Endothelial cell (in vitro differentiated cells): ENCODE measurements around the gene PIKFYVE. TPM values are rescaled to one million over a fixed set of nuclear protein-coding genes. Genes with fewer than 3 reads are reported as not detected.
A peak's percentile ranks its signal among the peaks of the same experiment; 100 is the strongest.

Experiments
- DNase-seq: peaks from one replicate; pipeline ENCODE4 v3.0.0; 2021; ENCODE audit warnings: low spot score
- H3K27ac Mint-ChIP-seq: one replicate; pipeline ENCODE4 v1.8.0; 2021; ENCODE audit warnings: mixed read lengths, inconsistent platforms; ENCODE audit not compliant: unreplicated experiment
- H3K27me3 Mint-ChIP-seq: one replicate; pipeline ENCODE4 v1.8.0; 2021; ENCODE audit warnings: mild to moderate bottlenecking, moderate library complexity, mixed read lengths, inconsistent platforms; ENCODE audit not compliant: unreplicated experiment
- H3K36me3 Mint-ChIP-seq: one replicate; pipeline ENCODE4 v1.8.0; 2021; ENCODE audit warnings: mild to moderate bottlenecking, low read depth, mixed read lengths, inconsistent platforms; ENCODE audit not compliant: unreplicated experiment
- H3K4me1 Mint-ChIP-seq: one replicate; pipeline ENCODE4 v1.8.0; 2021; ENCODE audit warnings: mild to moderate bottlenecking, mixed read lengths, inconsistent platforms; ENCODE audit not compliant: unreplicated experiment
- H3K4me3 Mint-ChIP-seq: one replicate; pipeline ENCODE4 v1.8.0; 2021; ENCODE audit warnings: mild to moderate bottlenecking, mixed read lengths, inconsistent platforms; ENCODE audit not compliant: unreplicated experiment
- H3K9me3 Mint-ChIP-seq: one replicate; pipeline ENCODE4 v1.8.0; 2021; ENCODE audit warnings: mixed read lengths, inconsistent platforms; ENCODE audit not compliant: unreplicated experiment
- CTCF ChIP-seq: fragments of 200-600 bp; sonication (generic); IDR thresholded peaks from one replicate; pipeline ENCODE4 v1.5.0; 2021; ENCODE audit warnings: antibody characterized with exemption; ENCODE audit not compliant: unreplicated experiment
- total RNA-seq: library from RNA; stranded (reverse); fragmentation: NEBNext Ultra II Directional; extraction: Animal tissue kit (Norgen Biotek cat#: 25700); gene quantifications from one replicate; pipeline ENCODE4 v1.2.1, GENCODE V29; 2021; ENCODE audit not compliant: unreplicated experiment

Gene PIKFYVE
- total RNA-seq, 1 donor from 2014 or later = 52.7 TPM

- H3K4me1 Mint-ChIP-seq = peaks cover 19% of the 10 kb centered on the region
- H3K36me3 Mint-ChIP-seq = peaks cover 41% of the 10 kb centered on the region
- no peaks in the 10 kb centered on the region for H3K9me3 Mint-ChIP-seq
- H3K27ac Mint-ChIP-seq = peak overlapping the region; percentile 82
- DNase-seq = no peak
- TF ChIP-seq CTCF = no peak
- H3K27me3 Mint-ChIP-seq = no peaks in the 10 kb centered on the region
- no peak overlapping the region for H3K4me3 Mint-ChIP-seq
These were observed 30.6 kb downstream of the PIKFYVE start for GRCh38 chr2:208296610-208297009.

GRCh38 chr2:208297961-208298360 lies 31.9 kb downstream of the PIKFYVE start:
- H3K36me3 Mint-ChIP-seq = peaks cover 40% of the 10 kb centered on the region
- H3K27me3 Mint-ChIP-seq = no peaks in the 10 kb centered on the region
- H3K4me1 Mint-ChIP-seq = peaks cover 8% of the 10 kb centered on the region
- no peak overlapping the region for H3K27ac Mint-ChIP-seq
- no peak for TF ChIP-seq CTCF
- no peaks in the 10 kb centered on the region for H3K9me3 Mint-ChIP-seq
- DNase-seq = no peak
- H3K4me3 Mint-ChIP-seq = no peak overlapping the region

GRCh38 chr2:208300847-208301618 lies 35.0 kb downstream of the PIKFYVE start:
- Mint-ChIP-seq H3K4me3 (no peak overlapping the region), H3K27ac (no peak overlapping the region), H3K9me3 (no peaks in the 10 kb centered on the region), H3K36me3 (peaks cover 29% of the 10 kb centered on the region), H3K4me1 (no peaks in the 10 kb centered on the region), H3K27me3 (no peaks in the 10 kb centered on the region)
- no peak for TF ChIP-seq CTCF
- no peak for DNase-seq

GRCh38 chr2:208304157-208304556 lies 38.1 kb downstream of the PIKFYVE start:
- Mint-ChIP-seq H3K27me3 (no peaks in the 10 kb centered on the region), H3K4me1 (no peaks in the 10 kb centered on the region), H3K9me3 (no peaks in the 10 kb centered on the region), H3K36me3 (peaks cover 34% of the 10 kb centered on the region), H3K4me3 (no peak overlapping the region), H3K27ac (no peak overlapping the region)
- no peak for TF ChIP-seq CTCF
- no peak for DNase-seq

GRCh38 chr2:208304695-208305094 lies 38.6 kb downstream of the PIKFYVE start:
- H3K36me3 Mint-ChIP-seq = peaks cover 34% of the 10 kb centered on the region

More at GRCh38 chr2:208304695-208305094, 38.6 kb downstream of the PIKFYVE start:
- Mint-ChIP-seq H3K27ac (no peak overlapping the region), H3K9me3 (no peaks in the 10 kb centered on the region), H3K4me1 (no peaks in the 10 kb centered on the region), H3K4me3 (no peak overlapping the region), H3K27me3 (no peaks in the 10 kb centered on the region)
- no peak for TF ChIP-seq CTCF
- DNase-seq = no peak
